Calu3 (cell line): ENCODE results near the gene KTN1. TPM values are rescaled to one million over a fixed set of nuclear protein-coding genes. Genes with fewer than 3 reads are reported as not detected.

Experiments used
- BruUV-seq: library from RNA; stranded (reverse); fragments of 400-500 nt; replicated peaks from 2 replicates; lab custom pipeline; 2021; lab: Mats Ljungman, UMichigan
- CTCF ChIA-PET: fragments of 300-600 bp; sonication (Branson Sonifier 250); formaldehyde crosslinking; loops from one replicate; lab custom pipeline; 2022; ENCODE audit warnings: antibody characterized with exemption; lab: Charles Lee
- DNase-seq: peaks from one replicate; pipeline ENCODE4 v3.0.0; 2022
- H3K27ac Mint-ChIP-seq: one replicate; pipeline ENCODE4 v1.8.0; 2022; ENCODE audit warnings: mixed read lengths; ENCODE audit not compliant: unreplicated experiment
- H3K27me3 Mint-ChIP-seq: one replicate; pipeline ENCODE4 v1.8.0; 2022; ENCODE audit warnings: mixed read lengths; ENCODE audit not compliant: unreplicated experiment
- H3K36me3 Mint-ChIP-seq: one replicate; pipeline ENCODE4 v1.8.0; 2022; ENCODE audit warnings: mild to moderate bottlenecking, moderate library complexity, mixed read lengths; ENCODE audit not compliant: insufficient read depth, unreplicated experiment
- H3K4me1 Mint-ChIP-seq: one replicate; pipeline ENCODE4 v1.8.0; 2022; ENCODE audit warnings: mild to moderate bottlenecking, low read depth, mixed read lengths; ENCODE audit not compliant: unreplicated experiment
- H3K4me3 Mint-ChIP-seq: one replicate; pipeline ENCODE4 v1.8.0; 2022; ENCODE audit warnings: mild to moderate bottlenecking, low read depth, moderate library complexity, mixed read lengths; ENCODE audit not compliant: unreplicated experiment
- H3K9me3 Mint-ChIP-seq: one replicate; pipeline ENCODE4 v1.8.0; 2022; ENCODE audit warnings: low read depth, mixed read lengths; ENCODE audit not compliant: unreplicated experiment
- intact Hi-C: fragments of 100-400 bp; cut with micrococcal nuclease; formaldehyde crosslinking; loops from one replicate; pipeline ENCODE4 v1.10.0; 2022; ENCODE audit not compliant: unreplicated experiment
- total RNA-seq: library from RNA; stranded (reverse); gene quantifications from 2 replicates; pipeline ENCODE4 v1.2.3, GENCODE V29; 2022
- TF ChIP-seq, protein P1 (sequence below): fragments of 200-600 bp; IDR thresholded peaks from one replicate; pipeline ENCODE4 v1.8.0; 2022; ENCODE audit warnings: antibody characterized with exemption; ENCODE audit not compliant: unreplicated experiment

Gene KTN1
- total RNA-seq, 1 experiment from 2014 or later, result 141 TPM

DNA sequence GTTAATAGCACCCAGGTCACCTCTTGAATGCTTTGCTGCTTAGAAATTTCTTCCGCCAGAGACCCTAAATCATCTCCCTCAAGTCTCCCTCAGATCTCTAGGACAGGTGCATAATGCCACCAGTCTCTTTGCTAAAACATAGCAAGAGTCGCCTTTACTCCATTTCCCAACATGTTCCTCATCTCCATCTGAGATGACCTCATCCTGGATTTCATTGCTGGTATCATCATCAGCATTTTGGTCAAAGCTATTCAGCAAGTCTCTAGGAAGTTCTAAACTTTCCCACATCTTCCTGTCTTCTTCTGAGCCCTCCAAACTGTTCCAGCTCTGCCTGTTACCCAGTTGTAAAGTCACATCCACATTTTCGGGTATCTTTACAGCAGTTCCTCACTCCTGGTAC lies 41.0 kb downstream of the KTN1 start:
- DNase-seq, result no peak
- TF ChIP-seq, protein P1, sequence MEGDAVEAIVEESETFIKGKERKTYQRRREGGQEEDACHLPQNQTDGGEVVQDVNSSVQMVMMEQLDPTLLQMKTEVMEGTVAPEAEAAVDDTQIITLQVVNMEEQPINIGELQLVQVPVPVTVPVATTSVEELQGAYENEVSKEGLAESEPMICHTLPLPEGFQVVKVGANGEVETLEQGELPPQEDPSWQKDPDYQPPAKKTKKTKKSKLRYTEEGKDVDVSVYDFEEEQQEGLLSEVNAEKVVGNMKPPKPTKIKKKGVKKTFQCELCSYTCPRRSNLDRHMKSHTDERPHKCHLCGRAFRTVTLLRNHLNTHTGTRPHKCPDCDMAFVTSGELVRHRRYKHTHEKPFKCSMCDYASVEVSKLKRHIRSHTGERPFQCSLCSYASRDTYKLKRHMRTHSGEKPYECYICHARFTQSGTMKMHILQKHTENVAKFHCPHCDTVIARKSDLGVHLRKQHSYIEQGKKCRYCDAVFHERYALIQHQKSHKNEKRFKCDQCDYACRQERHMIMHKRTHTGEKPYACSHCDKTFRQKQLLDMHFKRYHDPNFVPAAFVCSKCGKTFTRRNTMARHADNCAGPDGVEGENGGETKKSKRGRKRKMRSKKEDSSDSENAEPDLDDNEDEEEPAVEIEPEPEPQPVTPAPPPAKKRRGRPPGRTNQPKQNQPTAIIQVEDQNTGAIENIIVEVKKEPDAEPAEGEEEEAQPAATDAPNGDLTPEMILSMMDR, result no peak
- no peaks in the 10 kb centered on the region for H3K27me3 Mint-ChIP-seq
- H3K36me3 Mint-ChIP-seq, result peaks cover 25% of the 10 kb centered on the region
- H3K27ac Mint-ChIP-seq, result no peak overlapping the region
- no peak overlapping the region for H3K4me3 Mint-ChIP-seq
- peaks cover 7% of the 10 kb centered on the region for H3K9me3 Mint-ChIP-seq
- CTCF ChIA-PET, result no interaction called here
- peaks cover 21% of the 10 kb centered on the region for H3K4me1 Mint-ChIP-seq
- no TSS peak for BruUV-seq
- intact Hi-C loops, result loop anchor here (1.0 kb wide), 1 partner anchor 29 kb away; no protein-coding TSS in a partner anchor

- Mint-ChIP-seq H3K27me3 (no peaks in the 10 kb centered on the region), H3K4me1 (peaks cover 21% of the 10 kb centered on the region), H3K27ac (no peak overlapping the region), H3K36me3 (peaks cover 25% of the 10 kb centered on the region), H3K9me3 (peaks cover 7% of the 10 kb centered on the region), H3K4me3 (no peak overlapping the region)
- no peak for DNase-seq
- BruUV-seq, result no TSS peak
- TF ChIP-seq, protein P1, result no peak
- intact Hi-C loops, result no loop called here
- CTCF ChIA-PET, result no interaction called here
These were observed 41.4 kb downstream of the KTN1 start for GRCh38 chr14:55621391-55621790.

DNA sequence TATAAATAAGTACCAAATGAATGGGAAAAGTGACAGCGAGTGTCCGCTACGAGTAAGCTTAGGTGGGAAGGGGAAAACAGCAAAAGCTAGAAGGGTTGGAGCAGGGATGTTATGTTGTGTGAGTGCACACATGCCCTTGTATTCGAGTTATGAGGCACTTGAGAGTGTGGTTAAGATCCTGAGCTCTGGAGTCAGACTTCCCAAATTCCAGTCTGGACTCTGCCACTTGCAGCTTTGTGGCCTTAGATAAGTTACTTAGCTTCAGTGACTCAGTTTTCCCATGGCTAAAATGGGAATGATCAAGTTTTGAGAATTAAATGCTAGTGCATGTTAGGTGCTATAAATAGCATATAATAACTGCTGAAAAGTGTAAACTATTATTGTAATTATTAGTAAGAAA lies 44.9 kb downstream of the KTN1 start:
- no peak for DNase-seq
- no peaks in the 10 kb centered on the region for H3K27me3 Mint-ChIP-seq
- H3K27ac Mint-ChIP-seq, result peak overlapping the region; percentile 15
- peaks cover 7% of the 10 kb centered on the region for H3K9me3 Mint-ChIP-seq
- no TSS peak for BruUV-seq
- TF ChIP-seq, protein P1, result no peak
- CTCF ChIA-PET, result interaction anchor here (1.4 to 1.7 kb wide), 2 partner anchors 178 to 187 kb away, joined by 3 read pairs; no protein-coding TSS in a partner anchor
- H3K4me3 Mint-ChIP-seq, result no peak overlapping the region
- H3K4me1 Mint-ChIP-seq, result peaks cover 21% of the 10 kb centered on the region
- intact Hi-C loops, result no loop called here
- H3K36me3 Mint-ChIP-seq, result peaks cover 22% of the 10 kb centered on the region

- no peak for DNase-seq
- BruUV-seq, result no TSS peak
- intact Hi-C loops, result no loop called here
- H3K4me3 Mint-ChIP-seq, result no peak overlapping the region
- TF ChIP-seq, protein P1, result no peak
- peaks cover 17% of the 10 kb centered on the region for H3K36me3 Mint-ChIP-seq
- peaks cover 7% of the 10 kb centered on the region for H3K9me3 Mint-ChIP-seq
- H3K27me3 Mint-ChIP-seq, result no peaks in the 10 kb centered on the region
- CTCF ChIA-PET, result interaction anchor here (0.5 to 1.7 kb wide), 4 partner anchors 15 to 536 kb away, joined by 3 to 4 read pairs (median 3); no protein-coding TSS in a partner anchor
- H3K27ac Mint-ChIP-seq, result no peak overlapping the region
- H3K4me1 Mint-ChIP-seq, result peaks cover 21% of the 10 kb centered on the region
These were observed 45.5 kb downstream of the KTN1 start for GRCh38 chr14:55625481-55625880.
